Fibroblast of mammary gland (primary cell): ENCODE measurements around the gene ZSCAN12.

Source experiments
- DNase-seq: peaks from one replicate; pipeline ENCODE4 v3.0.0-alpha.2; 2010; ENCODE audit warnings: low read depth
- H3K4me3 ChIP-seq: 2 replicates; pipeline ENCODE4 v1.5.1; 2011; ENCODE audit warnings: low read depth, mild to moderate bottlenecking, low read length, moderate library complexity; ENCODE audit not compliant: control insufficient read depth
- TF ChIP-seq, protein P1 (sequence below): conservative IDR thresholded peaks from 2 replicates; pipeline ENCODE4 v1.5.1; 2011; ENCODE audit warnings: low read depth, low read length, inconsistent platforms; ENCODE audit not compliant: control insufficient read depth, insufficient read depth

Gene ZSCAN12

GRCh38 chr6:28436404-28436803, 36.9 kb upstream of the ZSCAN12 start:
- TF ChIP-seq, protein P1, sequence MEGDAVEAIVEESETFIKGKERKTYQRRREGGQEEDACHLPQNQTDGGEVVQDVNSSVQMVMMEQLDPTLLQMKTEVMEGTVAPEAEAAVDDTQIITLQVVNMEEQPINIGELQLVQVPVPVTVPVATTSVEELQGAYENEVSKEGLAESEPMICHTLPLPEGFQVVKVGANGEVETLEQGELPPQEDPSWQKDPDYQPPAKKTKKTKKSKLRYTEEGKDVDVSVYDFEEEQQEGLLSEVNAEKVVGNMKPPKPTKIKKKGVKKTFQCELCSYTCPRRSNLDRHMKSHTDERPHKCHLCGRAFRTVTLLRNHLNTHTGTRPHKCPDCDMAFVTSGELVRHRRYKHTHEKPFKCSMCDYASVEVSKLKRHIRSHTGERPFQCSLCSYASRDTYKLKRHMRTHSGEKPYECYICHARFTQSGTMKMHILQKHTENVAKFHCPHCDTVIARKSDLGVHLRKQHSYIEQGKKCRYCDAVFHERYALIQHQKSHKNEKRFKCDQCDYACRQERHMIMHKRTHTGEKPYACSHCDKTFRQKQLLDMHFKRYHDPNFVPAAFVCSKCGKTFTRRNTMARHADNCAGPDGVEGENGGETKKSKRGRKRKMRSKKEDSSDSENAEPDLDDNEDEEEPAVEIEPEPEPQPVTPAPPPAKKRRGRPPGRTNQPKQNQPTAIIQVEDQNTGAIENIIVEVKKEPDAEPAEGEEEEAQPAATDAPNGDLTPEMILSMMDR: no peak
- DNase-seq: no peak
- H3K4me3 ChIP-seq: no peak overlapping the region

- no peak for DNase-seq
- TF ChIP-seq, protein P1: no peak
- no peak overlapping the region for H3K4me3 ChIP-seq
Measured at GRCh38 chr6:28433119-28433518, 33.6 kb upstream of the ZSCAN12 start.

DNA sequence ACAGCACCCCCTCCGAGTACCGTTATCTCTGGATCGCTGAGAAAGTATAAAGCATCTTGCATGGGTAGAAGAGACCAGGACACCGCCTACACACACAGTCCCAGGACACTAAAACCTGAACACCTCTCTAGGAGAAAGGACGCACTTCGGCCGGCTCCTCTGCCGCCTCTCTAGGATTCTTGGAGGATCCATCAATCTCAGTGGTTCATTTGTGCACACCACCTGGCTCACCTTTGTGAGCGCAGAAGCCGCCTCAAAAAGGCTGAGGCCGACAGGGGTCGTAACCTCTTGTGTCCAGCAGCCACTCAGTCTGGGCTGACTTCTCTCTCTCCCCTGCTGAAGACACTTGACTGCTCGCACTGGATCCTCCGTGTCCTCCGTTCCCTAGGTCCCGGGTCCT, 30.2 kb upstream of the ZSCAN12 start:
- no peak overlapping the region for H3K4me3 ChIP-seq
- TF ChIP-seq, protein P1: no peak
- DNase-seq: no peak

DNA sequence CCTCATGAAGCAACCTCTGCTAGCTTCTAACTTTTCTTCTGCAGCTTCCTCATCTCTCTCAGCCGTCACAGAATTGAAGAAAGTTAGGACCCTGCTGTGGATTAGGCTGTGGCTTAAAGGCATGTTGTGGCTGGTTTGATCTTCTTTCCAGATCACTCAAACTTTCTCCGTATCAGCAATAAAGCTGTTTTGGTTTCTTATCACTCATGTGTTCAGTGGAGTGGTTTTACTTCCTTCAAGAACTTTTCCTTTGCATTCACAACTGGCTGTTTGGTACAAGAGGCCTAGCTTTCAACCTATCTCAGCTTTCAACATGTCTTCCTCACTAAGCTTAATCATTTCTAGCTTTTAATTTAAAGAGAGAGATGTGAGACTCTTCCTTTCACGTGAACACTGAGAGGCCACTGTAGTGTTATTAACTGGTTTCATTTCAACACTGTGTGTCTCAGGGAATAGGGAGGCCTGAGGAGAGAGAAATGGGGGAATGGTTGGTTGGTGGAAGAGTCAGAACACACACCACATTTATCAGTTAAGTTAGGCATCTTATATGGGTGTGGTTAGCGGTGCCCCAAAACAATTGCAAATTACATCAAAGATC, 26.5 kb upstream of the ZSCAN12 start:
- TF ChIP-seq, protein P1: no peak
- DNase-seq: no peak
- no peak overlapping the region for H3K4me3 ChIP-seq

- TF ChIP-seq, protein P1: no peak
- DNase-seq: no peak
- no peak overlapping the region for H3K4me3 ChIP-seq
Measured at GRCh38 chr6:28424163-28424562, 24.6 kb upstream of the ZSCAN12 start.

GRCh38 chr6:28423546-28423945, 24.0 kb upstream of the ZSCAN12 start:
- TF ChIP-seq, protein P1: no peak
- no peak overlapping the region for H3K4me3 ChIP-seq
- DNase-seq: no peak

DNA sequence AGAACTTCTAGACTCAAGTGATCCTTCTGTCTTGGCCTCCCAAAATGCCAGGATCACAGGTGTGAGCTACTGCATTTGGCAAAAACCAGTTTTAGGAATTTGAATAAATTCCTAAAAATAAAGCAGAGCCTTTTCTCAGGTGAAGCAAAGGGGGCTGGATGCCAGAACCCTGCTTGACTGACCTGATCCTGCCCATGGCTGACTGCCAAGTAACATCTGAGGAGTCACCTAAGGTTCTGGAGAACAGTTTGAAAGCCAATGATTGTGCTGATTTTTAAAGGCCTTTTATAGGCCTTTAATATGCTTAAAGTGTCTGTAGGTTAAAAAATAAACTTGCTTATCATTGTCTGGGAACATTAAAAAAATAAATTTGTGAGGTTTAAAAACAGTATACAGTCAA, 14.1 kb upstream of the ZSCAN12 start:
- TF ChIP-seq, protein P1: no peak
- DNase-seq: no peak

More for the DNA sequence above, 14.1 kb upstream of the ZSCAN12 start:
- no peak overlapping the region for H3K4me3 ChIP-seq
